ENCODE measurements around the gene NIPAL3.
A peak's percentile ranks its signal among the peaks of the same experiment; 100 is the strongest.

NIPAL3 gene

DNA sequence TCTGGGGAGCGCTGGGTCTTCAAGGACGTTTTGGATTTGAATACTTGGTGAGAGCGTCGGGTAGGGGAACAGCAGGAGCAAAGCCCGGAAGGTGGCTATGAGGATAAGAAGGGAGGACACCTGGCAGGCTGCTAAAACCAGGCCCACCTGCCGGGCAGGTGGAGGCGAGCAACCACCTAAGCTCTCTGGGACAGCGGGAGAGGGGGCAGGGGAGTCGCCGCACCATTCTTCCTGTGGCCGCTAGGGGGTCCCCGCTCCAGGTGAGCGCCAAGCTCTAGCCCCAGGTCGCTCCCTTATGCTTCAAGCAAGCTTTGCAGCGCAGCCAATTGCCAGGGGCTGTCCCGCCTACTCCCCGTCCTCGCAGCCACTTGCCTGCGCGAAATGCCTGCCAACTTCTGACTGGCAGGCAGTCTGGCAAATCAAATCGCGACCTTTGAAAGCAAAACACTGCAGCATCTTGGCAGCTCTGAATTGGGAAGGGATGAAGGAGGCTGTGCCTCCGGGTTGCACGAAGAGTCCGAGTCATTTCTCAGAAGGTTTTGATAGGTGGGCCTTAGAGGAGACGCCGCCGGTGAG is at the start of gene NIPAL3:
NIPAL3 (plus strand) TSS at position 469 of the 576 bp plus-strand sequence. CDS start 3,746 bp downstream, outside the sequence.
- DNase-seq (ENCODE audit: low spot score) = peak; percentile 96

- DNase-seq (ENCODE audit: low spot score) = no peak
These were observed 48.9 kb upstream of the NIPAL3 start for GRCh38 chr1:24366707-24367106.

DNA sequence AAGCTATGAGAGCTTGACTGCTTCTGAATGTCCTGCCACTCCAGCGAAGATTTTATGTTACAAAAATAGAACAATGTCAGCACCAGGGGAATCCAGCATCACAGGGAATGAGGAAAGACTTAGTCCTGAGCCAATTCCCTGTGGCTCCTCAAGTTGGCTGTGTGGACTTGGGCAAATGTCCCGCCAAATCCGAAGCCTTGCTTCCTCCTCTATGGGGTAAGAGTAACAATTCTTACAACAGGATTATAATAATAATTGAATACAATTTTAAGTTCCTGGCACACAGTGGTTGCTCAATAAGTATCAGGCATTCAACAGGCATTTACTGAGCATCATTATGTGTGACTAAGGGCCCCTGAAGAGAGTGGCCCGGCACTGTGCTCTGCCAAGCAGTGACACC is 46.4 kb upstream of the NIPAL3 start:
- peak; percentile 24 for DNase-seq (ENCODE audit: low spot score)

DNA sequence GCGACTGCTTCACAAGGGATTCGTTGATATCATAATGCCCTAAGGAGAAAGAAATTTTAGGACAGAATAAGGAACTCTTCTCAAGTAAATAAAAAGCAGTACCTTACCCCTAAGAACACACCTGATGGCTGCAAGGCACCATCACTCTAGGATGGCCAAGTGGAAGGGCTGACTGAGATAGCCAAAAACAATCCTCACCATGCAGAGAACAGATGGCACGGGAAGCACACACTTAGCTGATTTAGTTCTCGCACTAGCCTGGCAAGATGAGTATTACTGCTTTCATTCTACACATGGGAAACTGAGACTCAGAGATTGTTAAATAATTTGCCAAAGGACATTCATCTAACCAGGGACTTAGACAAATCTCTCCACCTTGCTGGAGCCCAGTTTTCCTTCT is 45.8 kb upstream of the NIPAL3 start:
- no peak for DNase-seq (ENCODE audit: low spot score)

- DNase-seq (ENCODE audit: low spot score) = no peak
These were observed 42.6 kb upstream of the NIPAL3 start for GRCh38 chr1:24373044-24373443.

DNA sequence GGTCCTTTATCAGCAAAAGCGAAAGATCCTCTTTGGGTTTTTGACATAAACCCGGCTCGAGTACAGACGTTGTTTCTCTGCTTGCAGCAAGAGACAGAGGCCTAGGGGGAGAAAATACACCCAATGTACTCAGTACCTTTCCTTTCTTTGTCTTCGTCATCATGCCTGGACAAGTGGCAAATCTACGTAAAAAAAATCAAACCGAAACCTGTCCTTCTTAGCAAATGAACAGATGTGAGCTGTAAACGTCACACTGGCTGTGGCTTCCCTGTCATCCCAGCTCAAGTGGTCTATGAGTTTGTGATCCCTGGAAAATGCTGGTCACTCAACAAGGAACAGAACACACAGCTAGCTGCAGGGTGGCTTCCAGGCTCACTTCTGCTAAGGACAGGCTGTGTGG is 41.9 kb upstream of the NIPAL3 start:
- no peak for DNase-seq (ENCODE audit: low spot score)

GRCh38 chr1:24374891-24375786 is 40.5 kb upstream of the NIPAL3 start:
- no peak for DNase-seq (ENCODE audit: low spot score)

DNA sequence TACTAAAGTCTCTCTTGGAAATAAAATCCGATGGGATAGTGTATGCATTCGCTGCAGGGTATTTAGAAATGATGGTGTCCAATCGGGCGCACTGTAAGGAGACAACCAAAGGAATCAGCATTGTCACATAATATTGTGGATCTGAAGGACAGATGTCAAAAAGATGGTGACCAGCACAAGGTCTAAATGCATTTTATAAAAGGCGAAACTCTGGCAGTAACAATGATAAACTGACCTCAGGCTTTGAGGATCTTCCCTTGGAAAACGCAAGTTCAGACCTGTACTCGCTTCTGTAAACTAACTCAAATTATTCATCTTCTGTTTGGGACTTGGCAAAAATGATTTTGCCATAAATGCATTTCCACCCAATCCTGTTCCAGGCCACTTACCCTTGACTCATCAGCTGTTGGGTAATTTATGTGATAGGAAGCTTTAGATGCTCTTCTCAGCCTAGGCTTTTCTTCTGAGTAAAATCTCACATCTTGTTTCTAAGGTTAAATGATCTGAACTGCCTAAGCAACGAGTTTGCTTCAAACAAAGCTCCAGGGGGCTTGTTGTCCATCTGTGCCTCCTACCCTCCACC is 35.8 kb upstream of the NIPAL3 start:
- peak; percentile 43 for DNase-seq (ENCODE audit: low spot score)

GRCh38 chr1:24380508-24380907 is 35.1 kb upstream of the NIPAL3 start:
- no peak for DNase-seq (ENCODE audit: low spot score)

- no peak for DNase-seq (ENCODE audit: low spot score)
These were observed 34.3 kb upstream of the NIPAL3 start for GRCh38 chr1:24381256-24381655.

DNA sequence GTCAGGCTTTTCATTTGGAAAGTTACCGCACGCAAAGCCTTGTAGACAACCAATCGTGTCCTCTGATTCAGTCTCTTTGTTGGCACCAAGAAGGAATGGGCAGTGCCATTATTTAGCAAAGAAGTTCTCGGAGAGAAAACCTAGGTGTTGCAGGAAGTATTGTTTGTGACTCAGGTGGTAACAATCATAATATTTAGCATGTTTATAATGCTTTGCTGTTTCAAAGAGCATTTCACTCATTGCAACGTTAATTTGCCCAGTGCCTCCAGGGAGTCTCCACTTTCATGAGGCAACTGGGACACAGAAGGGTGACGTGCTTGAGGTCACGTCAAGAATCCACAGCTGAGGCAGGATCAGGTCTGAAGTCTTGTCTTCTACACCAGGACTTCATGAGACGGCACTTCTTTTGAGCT is 33.4 kb upstream of the NIPAL3 start:
- no peak for DNase-seq (ENCODE audit: low spot score)

DNA sequence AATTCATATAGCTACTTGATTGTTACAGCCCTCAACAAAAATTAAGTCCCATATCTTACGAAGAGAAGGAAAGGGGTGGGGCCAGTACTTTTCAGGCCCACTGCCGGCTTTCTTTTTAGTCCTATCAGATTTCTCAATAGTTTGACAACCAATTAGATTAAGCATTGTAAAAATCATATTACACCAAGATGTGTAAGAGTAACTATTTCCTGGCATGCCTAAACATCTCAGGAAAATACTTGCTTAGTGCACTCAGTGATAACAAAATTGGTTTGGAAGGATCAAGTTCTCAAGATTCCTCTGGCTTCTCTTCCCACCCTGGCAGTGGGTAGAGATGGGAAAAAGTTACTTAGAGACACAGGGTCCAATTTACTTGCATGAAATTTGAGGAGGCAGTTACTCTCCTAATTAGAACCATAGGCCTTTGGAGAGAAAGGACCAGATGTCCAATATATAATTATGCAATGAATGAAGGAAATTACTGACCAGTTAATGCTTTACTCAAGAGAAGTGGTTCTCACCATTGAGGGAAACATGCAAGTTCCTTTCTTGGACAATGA is 32.1 kb upstream of the NIPAL3 start:
- no peak for DNase-seq (ENCODE audit: low spot score)

DNA sequence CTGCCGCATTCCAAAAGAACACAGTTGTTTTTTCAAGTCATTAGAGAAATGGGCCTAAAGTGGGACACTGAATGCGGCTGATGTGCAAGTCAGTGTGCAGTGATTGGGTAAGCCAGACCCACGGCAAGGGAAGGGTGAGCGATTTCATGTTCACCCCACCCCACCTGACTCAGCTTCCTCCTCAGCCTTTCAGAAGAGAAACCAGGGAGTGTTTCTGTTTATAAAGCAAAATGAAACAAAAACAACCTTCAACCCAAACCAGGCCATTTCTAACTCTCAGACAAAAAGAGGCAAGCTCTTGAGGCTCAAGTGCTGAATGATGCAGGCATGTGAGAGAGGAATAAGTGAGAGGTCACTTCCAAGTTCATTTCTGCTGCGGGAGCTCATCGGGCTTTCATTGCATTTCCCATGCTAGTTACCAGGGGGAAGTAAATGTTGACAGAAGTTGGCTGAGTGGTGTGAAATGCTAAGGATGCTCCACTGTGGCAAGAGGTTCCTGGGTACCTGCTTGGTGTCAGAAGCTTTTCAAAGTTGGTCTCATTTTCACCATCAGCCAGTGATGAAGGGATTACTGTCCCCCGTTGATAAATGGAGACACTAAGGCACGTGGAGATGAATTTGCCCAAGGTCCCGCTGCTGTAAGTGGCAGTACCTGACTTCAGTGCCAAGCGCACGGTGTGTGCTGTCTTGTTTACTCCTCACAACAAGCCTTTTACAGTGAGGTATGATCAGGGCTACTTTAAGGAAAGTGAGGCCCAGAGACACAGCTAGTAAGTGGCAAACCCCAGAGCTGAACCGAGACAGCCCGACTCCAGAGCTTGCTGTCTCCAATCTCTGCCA is 31.1 kb upstream of the NIPAL3 start:
- DNase-seq (ENCODE audit: low spot score) = peak; percentile 44

DNA sequence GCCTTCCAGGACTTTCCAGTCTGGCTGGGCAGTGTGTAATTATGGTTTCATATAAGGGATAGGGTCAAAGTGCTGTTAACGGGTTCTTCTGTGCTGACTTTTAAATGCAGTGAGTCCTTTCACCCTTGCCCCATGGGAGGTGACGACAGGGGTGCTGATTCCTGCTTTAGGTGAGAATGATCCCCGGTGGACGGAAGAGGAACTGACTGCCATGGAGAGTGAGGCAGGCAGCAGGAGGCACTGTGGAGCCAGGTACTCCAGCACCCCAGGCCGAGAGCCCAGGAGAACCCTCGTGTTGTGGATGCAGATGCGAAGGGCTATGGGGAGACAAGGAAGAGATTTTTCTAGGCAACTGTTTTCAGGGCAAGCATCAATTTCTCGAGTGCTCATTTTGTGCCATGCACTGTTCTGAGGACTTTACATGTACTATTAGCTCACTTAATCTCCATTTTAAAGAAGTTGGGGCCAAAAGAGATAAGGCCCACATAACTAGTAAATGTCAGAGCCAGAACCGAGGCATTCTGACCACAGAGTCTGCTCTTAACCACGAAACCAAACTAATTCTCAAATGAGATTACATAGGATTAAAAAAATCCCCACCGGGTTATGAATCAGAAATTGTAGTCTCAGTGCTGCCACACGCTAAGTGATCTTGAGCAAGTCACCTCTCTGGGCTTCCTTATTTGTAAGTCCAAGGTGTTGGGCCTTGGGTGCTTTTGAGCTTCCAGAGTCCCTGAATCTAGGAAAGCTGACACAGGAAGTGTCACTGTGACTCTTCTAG is 30.3 kb upstream of the NIPAL3 start:
- peak; percentile 27 for DNase-seq (ENCODE audit: low spot score)

DNA sequence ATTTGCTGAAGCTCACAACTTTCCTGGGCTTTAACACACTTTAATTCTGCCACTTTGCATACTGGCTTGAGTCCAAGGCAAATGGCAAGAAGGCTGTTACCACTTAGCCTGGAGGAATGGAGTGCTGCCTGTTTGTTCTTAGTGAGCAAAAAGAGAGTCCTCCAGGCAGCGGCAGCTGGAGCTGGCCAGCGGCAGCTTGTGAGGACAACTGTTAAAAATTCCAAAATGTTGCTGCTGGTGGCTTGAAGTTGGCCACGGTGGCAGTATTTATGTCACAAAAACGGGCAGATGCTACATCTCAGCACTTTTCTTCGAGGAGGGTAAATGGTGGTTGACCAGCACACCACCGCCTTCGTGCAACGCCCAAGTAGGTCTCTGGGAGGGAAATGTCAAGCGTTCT is 29.4 kb upstream of the NIPAL3 start:
- DNase-seq (ENCODE audit: low spot score) = no peak

DNA sequence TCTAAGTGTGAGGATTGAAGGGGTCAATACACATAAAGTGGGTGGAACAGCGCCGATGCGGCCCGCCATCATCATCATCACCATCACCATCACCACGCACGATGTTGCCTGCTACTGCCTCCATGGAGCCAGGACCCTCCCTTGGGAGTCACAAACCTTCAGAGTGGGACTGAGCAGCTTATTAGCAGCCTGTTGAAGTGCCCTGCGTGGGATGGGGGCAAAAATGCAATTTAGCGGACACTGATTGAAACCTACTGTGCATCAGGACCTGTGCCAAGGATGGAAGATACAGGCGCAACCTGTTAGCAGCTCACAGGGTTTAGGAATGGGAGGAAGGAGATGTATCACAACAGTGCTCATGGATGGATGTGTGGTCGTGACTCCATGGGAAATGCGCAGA is 28.7 kb upstream of the NIPAL3 start:
- DNase-seq (ENCODE audit: low spot score) = no peak

DNA sequence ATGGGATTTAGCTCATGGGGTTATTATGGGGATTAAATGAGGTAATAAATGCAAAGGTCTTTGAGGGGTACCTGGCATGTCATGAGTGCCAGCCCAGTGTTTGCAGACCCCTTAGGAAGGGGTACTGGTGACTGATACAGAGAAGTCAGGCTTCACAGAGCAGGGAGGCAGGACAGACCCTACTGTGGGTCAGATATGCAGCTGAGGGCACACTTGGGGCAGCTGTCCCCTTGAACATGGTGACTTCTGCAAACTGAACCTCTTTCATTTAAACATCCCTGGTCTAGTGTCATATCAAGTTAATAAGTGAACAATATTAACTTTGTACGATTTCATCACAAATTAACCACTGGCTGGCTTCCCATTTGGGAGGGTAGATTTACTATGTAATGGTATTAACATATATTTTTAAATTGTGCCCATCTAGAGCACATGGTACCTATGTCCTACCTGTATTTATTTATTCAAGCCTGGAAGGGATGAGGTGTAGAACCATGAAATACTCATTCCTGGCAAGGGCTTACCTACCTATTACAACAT is 27.9 kb upstream of the NIPAL3 start:
- no peak for DNase-seq (ENCODE audit: low spot score)

DNA sequence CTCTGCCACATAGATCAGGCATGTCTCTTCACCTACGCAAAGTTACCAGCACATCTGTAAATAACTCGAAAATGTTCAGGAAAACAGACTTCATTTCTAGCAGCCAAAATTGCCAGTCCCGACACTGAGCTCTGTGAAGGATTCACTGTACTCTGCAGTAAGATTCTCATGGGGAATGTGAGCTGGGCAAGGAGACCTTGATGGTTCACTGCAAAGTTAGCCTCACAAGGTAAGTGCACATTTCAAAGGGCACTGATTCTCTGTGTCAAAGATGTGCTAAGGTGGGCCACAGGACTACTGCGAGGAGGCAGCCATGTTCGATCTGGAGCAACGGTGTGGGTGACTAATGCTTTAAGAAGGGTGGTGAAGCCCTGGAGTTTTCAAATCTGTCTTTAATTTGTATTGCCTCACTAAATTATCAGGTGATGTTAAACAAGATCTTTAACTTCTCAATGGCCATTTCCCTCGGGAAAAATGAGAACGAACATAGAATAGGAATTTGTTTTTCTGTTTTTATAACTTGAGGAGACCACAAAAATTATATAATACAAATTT is 27.2 kb upstream of the NIPAL3 start:
- DNase-seq (ENCODE audit: low spot score) = no peak

- DNase-seq (ENCODE audit: low spot score) = no peak
These were observed 26.3 kb upstream of the NIPAL3 start for GRCh38 chr1:24389231-24389678.

All from GM03348 (cell line).